ENCODE data around the gene RASAL3. TPM values are rescaled to one million over a fixed set of nuclear protein-coding genes. Genes with fewer than 3 reads are reported as not detected.

Gene RASAL3
- total and polyA plus RNA-seq, 2 of the 4 experiments (the other 2 are of a cell fraction) = 0.07 TPM; not detected in 1

GRCh38 chr19:15421136-15421695 lies 43.1 kb downstream of the RASAL3 start:
- H2BK5ac ChIP-seq (ENCODE audit: low read depth, low read length, poor library complexity, severe bottlenecking) = no peak overlapping the region
- ATAC-seq (ENCODE audit: low read depth) (no peak), DNase-seq (peak; percentile 37)
- peak overlapping the region; percentile 72; the same call in 1 of the 2 replicates for H3K27ac ChIP-seq (ENCODE audit: insufficient read depth, low read length)
- intact Hi-C loops (cut with micrococcal nuclease) = no loop called here
- H3K4ac ChIP-seq (ENCODE audit: low read depth, low read length) = no peak overlapping the region
- peaks cover 45% of the 10 kb centered on the region for H4K20me1 ChIP-seq (ENCODE audit: insufficient read depth, low read length)
- TF ChIP-seq RAD21 (IDR thresholded peaks at IDR 0.05; ENCODE audit: low read length) = no peak
- no peak overlapping the region for H2BK120ac ChIP-seq (ENCODE audit: low read depth, low read length)
- in situ Hi-C loops (cut with MboI; ENCODE audit: low sequenced_read_pairs) = loop anchor here (25.0 kb wide), 1 partner anchor 766 kb away; the partner anchor contains the start of genes AP1M1 and FAM32A
- H3K79me1 ChIP-seq (ENCODE audit: low read depth in 1 of 2, low read length in 2 of 2) = peaks cover 5 to 31% of the 10 kb centered on the region in 2 experiments; a peak in 2 of 4 replicates
- no peak overlapping the region for H2BK20ac ChIP-seq (ENCODE audit: low read depth, low read length)
- H3K18ac ChIP-seq (ENCODE audit: low read depth, low read length) = no peak overlapping the region; the same call in 1 of the 2 replicates
- WGBS, 2 experiments (ENCODE audit: extremely low coverage in 2 of 2, insufficient read length in 1 of 2) = 40% methylated on average over 1 of the region's 12 CpGs; no CpG with 5 or more reads in 1 of the 2 experiments
- H4K91ac ChIP-seq (ENCODE audit: insufficient read depth, low read depth, low read length) = no peak overlapping the region
- H3K56ac ChIP-seq (ENCODE audit: extremely low read depth, insufficient read depth, low read length) = no peak overlapping the region
- H3K36me3 ChIP-seq (ENCODE audit: control insufficient read depth, insufficient read depth, low read length) = peaks cover 39% of the 10 kb centered on the region
- no peak overlapping the region for H3K9ac ChIP-seq (ENCODE audit: low read depth, low read length)
- H3K9me1 ChIP-seq (ENCODE audit: insufficient read depth, low read length) = peaks cover 11% of the 10 kb centered on the region
- no peak overlapping the region for H3K14ac ChIP-seq (replicated peaks; ENCODE audit: low read depth, low read length)
- H2AFZ ChIP-seq (replicated peaks; ENCODE audit: low read length, poor library complexity) = no peak overlapping the region
- H3K9me3 ChIP-seq (ENCODE audit: control insufficient read depth, insufficient read depth, low read length) = peaks cover 5% of the 10 kb centered on the region; the same call in 1 of the 2 replicates
- peaks cover 12% of the 10 kb centered on the region for H3K4me1 ChIP-seq (ENCODE audit: control insufficient read depth, insufficient read depth, low read length)
- H3K27me3 ChIP-seq (ENCODE audit: control insufficient read depth, insufficient read depth, low read length) = no peaks in the 10 kb centered on the region
- no peak overlapping the region for H2BK15ac ChIP-seq (ENCODE audit: low read depth, low read length)
- no TSS peak for BruUV-seq (replicated peaks)
- no peak overlapping the region for H2AK9ac ChIP-seq (replicated peaks; ENCODE audit: low read depth, low read length, poor library complexity)
- no peak overlapping the region for H3K23ac ChIP-seq (ENCODE audit: low read depth, low read length)
- dilution Hi-C loops (cut with HindIII; ENCODE audit: low sequenced_read_pairs, unreplicated experiment) = no loop called here
- H4K5ac ChIP-seq (ENCODE audit: low read depth, low read length) = no peak overlapping the region
- ChIA-PET POLR2A (ENCODE audit: unreplicated experiment) (interaction anchor here (0.6 to 0.9 kb wide), 2 partner anchors 11 to 313 kb away, joined by 3 read pairs; no protein-coding TSS in a partner anchor), CTCF (interaction anchor here (0.5 kb wide), 1 partner anchor 9 kb away, joined by 3 read pairs; no protein-coding TSS in a partner anchor)
- no peak overlapping the region for H2AK5ac ChIP-seq (ENCODE audit: low read depth, low read length)
- peak overlapping the region in 1 of 2 experiments; percentile 17; a peak in 1 of 4 replicates for H4K8ac ChIP-seq (ENCODE audit: low read depth in 2 of 2, low read length in 2 of 2)
- H3K4me3 ChIP-seq (ENCODE audit: insufficient read depth, low read depth, low read length) = no peak overlapping the region
- H3K4me2 ChIP-seq (ENCODE audit: low read depth, low read length) = peak overlapping the region; percentile 44; the same call in 1 of the 2 replicates
